Aorta (tissue), 5 donors: ENCODE results near the gene ACTG2. TPM values are rescaled to one million over a fixed set of nuclear protein-coding genes. Genes with fewer than 3 reads are reported as not detected.
A peak's percentile ranks its signal among the peaks of the same experiment; 100 is the strongest.

ENCODE experiments used
- ATAC-seq: fragments of 200-7000 bp; cut with Tn5 transposase; one replicate; pipeline ENCODE4 v1.9.1; 2022; ENCODE audit warnings: moderate library complexity; ENCODE audit not compliant: low FRiP score
- DNase-seq, 2 donors: peaks; one replicate each; pipeline ENCODE4 v3.0.0-alpha.2; 2020
- H3K27ac ChIP-seq, 2 donors: one replicate each; pipeline ENCODE4 v1.5.1; 2013; ENCODE audit warnings: low read length in 2 of 2, mild to moderate bottlenecking in 2 of 2, moderate library complexity in 2 of 2, control low read depth in 1 of 2, inconsistent platforms in 1 of 2, low read depth in 1 of 2
- H3K27me3 ChIP-seq, 2 donors: one replicate each; pipeline ENCODE4 v1.6.1; 2013; ENCODE audit warnings: control low read depth in 1 of 2, low read length in 1 of 2, mild to moderate bottlenecking in 1 of 2, moderate library complexity in 1 of 2; ENCODE audit not compliant: insufficient read depth in 2 of 2, control insufficient read depth in 1 of 2
- H3K36me3 ChIP-seq, 2 donors: one replicate each; pipeline ENCODE4 v1.6.1; 2013; ENCODE audit warnings: control low read depth in 1 of 2, low read length in 1 of 2, mild to moderate bottlenecking in 1 of 2; ENCODE audit not compliant: insufficient read depth in 2 of 2, control insufficient read depth in 1 of 2
- H3K4me1 ChIP-seq, 2 donors: one replicate each; pipeline ENCODE4 v1.6.1; 2013; ENCODE audit warnings: low read length in 2 of 2, control low read depth in 1 of 2, mild to moderate bottlenecking in 1 of 2, moderate library complexity in 1 of 2; ENCODE audit not compliant: insufficient read depth in 2 of 2, control insufficient read depth in 1 of 2
- H3K4me3 ChIP-seq, 2 donors: one replicate each; pipeline ENCODE4 v1.5.1; 2013; ENCODE audit warnings: low read length in 2 of 2, control low read depth in 1 of 2, mild to moderate bottlenecking in 1 of 2
- H3K9me3 ChIP-seq: one replicate; pipeline ENCODE4 v1.6.1; 2013; ENCODE audit warnings: mild to moderate bottlenecking, low read length; ENCODE audit not compliant: control insufficient read depth
- WGBS, 2 donors: extraction: QIAGEN DNeasy Blood & Tissue Kit; methylation state at CpG; one replicate each; pipeline ENCODE4 v1.1.7; 2013; 5-methylcytosine and 5-hydroxymethylcytosine counted together
- intact Hi-C, 2 donors: fragments of 100-400 bp; cut with DNase I; formaldehyde crosslinking; loops; one replicate each; pipeline versions ENCODE4 v1.14.2 to v1.15.0; 2022
- polyA plus RNA-seq, 2 donors: library from polyadenylated mRNA; stranded (reverse); fragments of 200-250 nt; gene quantifications; one replicate each; pipeline ENCODE4 v1.2.3, GENCODE V29; 2013
- total RNA-seq, 2 donors: library from RNA; stranded (reverse); fragmentation: NEBNext Ultra II Directional; extraction: Animal tissue kit (Norgen Biotek cat#: 25700); gene quantifications; one replicate each; pipeline ENCODE4 v1.2.1, GENCODE V29; 2021
- donor health status: healthy with polysubstance abuse.
- donor health status: Bipolar disorder and iron deficiency.
- donor health status: DM: no; HTN: no; CAD: no.
- donor health status: DM: no; HTN: no; CAD: no.
- donor health status: DM: yes; HTN: yes; CAD: no.

Gene ACTG2
- total and polyA plus RNA-seq, 4 donors = 119 to 1,843 (median 359) TPM

DNA sequence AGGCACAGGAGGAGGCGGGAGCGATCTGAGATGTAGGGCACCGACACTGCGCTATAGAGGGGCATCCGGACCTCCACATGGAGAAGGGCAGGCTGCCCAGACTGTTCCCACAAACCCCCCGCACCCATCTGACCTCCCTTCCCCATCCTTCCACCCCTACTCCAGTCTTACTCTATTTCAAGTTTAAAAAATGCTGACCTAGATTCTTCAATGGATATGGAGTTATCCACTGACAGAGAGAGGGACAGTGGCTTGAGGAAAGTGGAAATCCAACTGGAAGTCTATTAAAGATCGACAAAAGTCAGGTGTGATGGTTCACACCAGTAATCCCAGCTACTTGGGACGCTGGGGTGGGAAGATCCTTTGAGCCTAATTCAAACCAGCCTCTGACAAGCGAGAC lies 28.8 kb downstream of the ACTG2 start:
- Histone ChIP-seq H3K4me3 (no peak overlapping the region), H3K9me3 (no peaks in the 10 kb centered on the region), H3K36me3 (peaks cover 5 to 15% of the 10 kb centered on the region in 2 donors), H3K27me3 (no peaks in the 10 kb centered on the region), H3K27ac (no peak overlapping the region), H3K4me1 (no peaks in the 10 kb centered on the region)
- intact Hi-C loops = no loop called here
- ATAC-seq = no peak
- no peak for DNase-seq
- WGBS, 2 donors = 80 to 83% methylated on average over 9 of the region's 9 CpGs

DNA sequence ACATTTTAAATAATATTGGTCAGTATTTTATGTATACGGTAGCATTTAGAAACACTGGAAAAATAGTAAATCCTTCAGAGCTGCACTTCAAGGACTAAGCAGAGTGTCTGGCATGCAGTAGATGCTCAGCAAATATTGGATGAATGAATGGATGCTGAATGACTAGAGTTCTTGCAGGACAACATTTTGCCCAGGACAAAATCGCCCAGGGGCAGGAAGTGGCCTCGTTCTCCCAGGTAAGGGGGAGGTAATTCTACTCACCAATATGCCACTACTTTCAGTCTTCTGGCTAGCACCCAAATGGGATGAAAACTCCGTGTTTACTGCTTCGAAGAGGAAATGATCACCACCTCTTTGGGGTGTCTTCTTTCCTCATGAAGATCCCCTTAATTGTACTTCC lies 29.9 kb downstream of the ACTG2 start:
- 51 to 55% methylated on average over 5 of the region's 5 CpGs for WGBS, 2 donors
- Histone ChIP-seq H3K27ac (no peak overlapping the region), H3K4me3 (no peak overlapping the region), H3K4me1 (no peaks in the 10 kb centered on the region), H3K9me3 (no peaks in the 10 kb centered on the region), H3K27me3 (no peaks in the 10 kb centered on the region), H3K36me3 (peaks cover 5 to 7% of the 10 kb centered on the region in 2 donors)
- DNase-seq (no peak), ATAC-seq (no peak)
- intact Hi-C loops = no loop called here

DNA sequence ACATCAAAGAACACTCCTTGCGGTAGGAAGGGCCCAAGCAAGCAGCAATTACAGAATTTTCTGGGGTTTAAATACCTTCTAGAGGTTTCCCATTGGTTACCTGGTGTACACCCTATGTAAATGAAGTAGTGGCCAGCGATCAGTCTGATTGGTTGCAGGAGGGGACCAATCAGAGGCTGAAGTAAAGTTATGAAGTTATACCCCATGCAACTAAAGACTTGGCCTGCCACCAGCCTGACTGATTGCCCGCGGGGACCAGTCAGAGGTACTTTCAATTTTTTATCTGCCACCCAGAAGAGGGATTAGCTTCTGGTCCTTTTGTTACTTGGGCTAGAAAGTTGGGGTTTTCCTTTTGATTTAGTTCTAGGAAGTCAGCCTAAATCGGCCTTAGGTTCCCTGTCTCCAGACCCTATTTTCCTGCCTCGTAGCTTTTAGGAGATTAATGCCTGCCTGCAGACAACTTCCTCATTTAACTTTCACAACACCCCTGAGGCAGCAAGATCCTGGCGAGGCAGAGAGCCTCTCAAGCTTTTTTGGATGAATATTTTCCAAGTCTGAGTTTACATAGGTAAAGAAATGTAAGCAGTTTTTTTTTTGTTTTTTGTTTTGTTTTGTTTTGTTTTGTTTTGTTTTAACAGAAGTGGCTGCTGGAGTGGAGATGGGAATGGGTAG lies 32.4 kb downstream of the ACTG2 start:
- ATAC-seq (no peak), DNase-seq (no peak)
- no peaks in the 10 kb centered on the region for H3K27me3 ChIP-seq
- intact Hi-C loops = loop anchor here (5.0 kb wide), 2 partner anchors 62 to 77 kb away; no protein-coding TSS in a partner anchor
- no peak overlapping the region for H3K27ac ChIP-seq
- no peak overlapping the region for H3K4me3 ChIP-seq
- peaks cover 3 to 5% of the 10 kb centered on the region in 2 donors for H3K4me1 ChIP-seq
- 83 to 86% methylated on average over 7 of the region's 7 CpGs for WGBS, 2 donors
- H3K9me3 ChIP-seq = no peaks in the 10 kb centered on the region
- H3K36me3 ChIP-seq = no peaks in the 10 kb centered on the region

DNA sequence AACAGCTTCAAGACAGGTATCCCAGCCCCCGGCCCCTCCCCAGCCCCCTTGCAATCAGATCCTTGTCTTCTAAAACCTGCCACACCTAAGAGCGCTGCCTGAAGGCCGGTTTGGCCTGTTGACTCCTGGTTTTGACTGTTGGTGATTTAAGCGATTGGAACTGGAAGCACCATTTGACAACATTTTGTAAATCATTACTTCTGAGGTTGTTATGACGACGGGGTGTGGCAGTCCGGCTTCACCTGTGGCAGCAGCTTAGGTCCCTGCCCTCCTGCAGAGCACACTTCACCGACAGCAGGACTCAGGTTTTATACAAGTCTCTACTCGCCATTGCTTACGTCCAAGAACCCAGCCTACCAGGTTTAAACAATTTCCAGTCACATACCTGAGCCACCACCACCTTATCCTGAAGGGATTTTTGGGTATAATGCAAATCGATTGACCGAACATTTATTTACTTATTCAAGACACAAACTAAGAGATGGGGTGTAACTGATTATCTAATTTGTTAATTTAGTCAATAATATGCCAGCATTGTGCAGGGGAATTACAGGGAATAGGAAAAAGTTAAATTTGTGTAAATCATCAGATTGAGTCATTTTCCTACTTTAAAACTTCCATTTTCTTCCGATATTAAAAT lies 33.2 kb downstream of the ACTG2 start:
- ATAC-seq = no peak
- 75 to 80% methylated on average over 13 of the region's 13 CpGs for WGBS, 2 donors
- no peaks in the 10 kb centered on the region for H3K27me3 ChIP-seq
- no peaks in the 10 kb centered on the region for H3K36me3 ChIP-seq
- peaks cover 3 to 5% of the 10 kb centered on the region in 2 donors for H3K4me1 ChIP-seq
- H3K27ac ChIP-seq = peak overlapping the region in 1 of 2 donors; percentile 10
- no peak overlapping the region for H3K4me3 ChIP-seq
- H3K9me3 ChIP-seq = no peaks in the 10 kb centered on the region
- intact Hi-C loops = loop anchor here (5.0 kb wide), 2 partner anchors 61 to 76 kb away; no protein-coding TSS in a partner anchor
- DNase-seq = no peak

DNA sequence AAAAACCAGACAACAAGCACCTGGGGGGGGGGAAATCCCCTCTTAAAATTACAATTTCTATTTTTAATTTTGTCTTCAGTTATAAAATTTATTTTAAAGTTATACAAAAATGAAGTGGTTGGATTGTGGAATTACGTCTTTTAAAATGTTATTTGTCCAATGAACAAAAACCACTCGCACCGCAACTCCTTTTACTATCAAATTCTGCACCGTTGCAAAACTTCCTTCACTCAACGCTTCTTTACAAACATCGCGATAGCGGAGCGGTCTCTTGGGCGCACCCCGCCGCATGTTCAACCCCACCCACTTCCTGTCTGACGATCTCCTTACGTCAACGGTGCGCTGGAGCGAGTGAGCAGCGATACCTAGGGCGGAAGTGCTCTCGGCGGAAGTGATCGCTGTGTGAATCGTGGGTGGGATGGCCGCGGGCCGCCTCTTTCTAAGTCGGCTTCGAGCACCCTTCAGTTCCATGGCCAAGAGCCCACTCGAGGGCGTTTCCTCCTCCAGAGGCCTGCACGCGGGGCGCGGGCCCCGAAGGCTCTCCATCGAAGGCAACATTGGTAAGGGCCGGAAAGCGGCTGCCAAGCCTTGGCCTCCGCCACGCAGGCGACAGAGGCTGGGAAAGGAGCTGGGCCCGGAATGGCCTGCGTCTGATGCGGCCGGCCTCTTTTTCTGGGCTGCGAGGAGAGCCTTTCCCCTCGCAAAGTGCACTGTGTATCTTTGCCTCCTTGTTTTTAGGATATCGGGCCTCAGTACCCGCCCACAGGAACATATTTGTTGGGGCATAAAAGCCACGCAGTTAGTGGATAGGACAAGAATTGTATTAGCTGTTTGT lies 33.9 kb downstream of the ACTG2 start, which contains the start of gene DGUOK:
Gene DGUOK, plus strand, starts transcription at position 388 of the 835 bp plus-strand sequence. Its CDS starts 31 bp downstream, at position 419.
- peak within 1 kb of the TSS; percentile 32 to 79 for H3K4me3 ChIP-seq
- H3K27me3 ChIP-seq = no peaks in the 10 kb centered on the region
- H3K4me1 ChIP-seq = peaks cover 3 to 5% of the 10 kb centered on the region in 2 donors
- no peaks in the 10 kb centered on the region for H3K9me3 ChIP-seq
- intact Hi-C loops = loop anchor here (5.0 kb wide), 2 partner anchors 61 to 76 kb away; no protein-coding TSS in a partner anchor
- 0% methylated on average over 48 to 50 of the region's 50 CpGs for WGBS, 2 donors
- H3K27ac ChIP-seq = peak within 1 kb of the TSS; percentile 88 to 90
- DNase-seq (peak; percentile 98 to 99), ATAC-seq (peak; percentile 100)
- no peaks in the 10 kb centered on the region for H3K36me3 ChIP-seq

DNA sequence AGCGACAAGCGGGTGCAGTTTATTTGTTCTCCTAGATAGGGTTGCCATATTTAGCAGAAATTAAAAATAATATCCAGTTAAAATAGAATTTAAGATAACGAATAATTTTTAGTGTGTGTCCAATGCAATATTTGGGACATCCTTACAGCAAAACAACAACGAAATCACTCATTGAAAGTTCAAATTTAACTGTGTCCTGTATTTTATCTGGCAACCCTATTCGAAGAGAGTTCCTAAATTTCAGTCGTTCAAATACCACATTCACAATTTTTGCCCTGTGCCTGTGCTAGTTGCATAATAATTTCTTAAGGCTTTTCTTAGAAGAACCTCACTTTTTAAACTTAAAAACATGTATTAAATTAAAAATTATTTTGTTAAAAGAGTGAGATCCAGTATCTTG lies 34.5 kb downstream of the ACTG2 start:
- no peaks in the 10 kb centered on the region for H3K9me3 ChIP-seq
- no peaks in the 10 kb centered on the region for H3K27me3 ChIP-seq
- peaks cover 3 to 5% of the 10 kb centered on the region in 2 donors for H3K4me1 ChIP-seq
- no peaks in the 10 kb centered on the region for H3K36me3 ChIP-seq
- H3K27ac ChIP-seq = peak overlapping the region in 1 of 2 donors; percentile 90
- peak overlapping the region; percentile 32 to 79 for H3K4me3 ChIP-seq
- intact Hi-C loops = loop anchor here (5.0 kb wide), 2 partner anchors 60 to 75 kb away; no protein-coding TSS in a partner anchor
- DNase-seq (no peak), ATAC-seq (no peak)
- 3 to 5% methylated on average over 6 of the region's 6 CpGs for WGBS, 2 donors

DNA sequence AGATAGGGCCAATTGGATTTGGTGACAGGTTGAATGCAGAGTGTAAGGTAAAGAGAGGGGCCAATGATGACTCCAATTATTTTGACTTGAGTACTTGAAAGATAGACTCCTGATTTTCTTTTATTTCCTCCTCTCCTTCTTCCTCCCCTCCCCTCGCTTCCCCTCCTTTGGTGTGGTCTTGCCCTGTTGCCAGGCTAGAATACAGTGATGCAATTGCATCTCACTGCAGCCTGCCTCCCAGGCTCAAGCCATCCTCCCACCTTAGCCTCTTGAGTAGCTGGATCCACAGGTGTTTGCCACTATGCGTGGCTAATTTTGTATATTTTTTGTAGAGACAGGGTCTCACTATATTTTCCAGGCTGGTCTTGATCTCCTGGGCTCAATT lies 36.1 kb downstream of the ACTG2 start:
- intact Hi-C loops = loop anchor here (5.0 kb wide), 2 partner anchors 58 to 73 kb away; no protein-coding TSS in a partner anchor
- Histone ChIP-seq H3K9me3 (no peaks in the 10 kb centered on the region), H3K27me3 (no peaks in the 10 kb centered on the region), H3K4me3 (no peak overlapping the region), H3K4me1 (peaks cover 3 to 5% of the 10 kb centered on the region in 2 donors), H3K27ac (no peak overlapping the region), H3K36me3 (peaks cover 0 to 3% of the 10 kb centered on the region in 2 donors)
- DNase-seq = no peak
- ATAC-seq = no peak
- WGBS, 2 donors = 90% methylated on average over 2 of the region's 2 CpGs

DNA sequence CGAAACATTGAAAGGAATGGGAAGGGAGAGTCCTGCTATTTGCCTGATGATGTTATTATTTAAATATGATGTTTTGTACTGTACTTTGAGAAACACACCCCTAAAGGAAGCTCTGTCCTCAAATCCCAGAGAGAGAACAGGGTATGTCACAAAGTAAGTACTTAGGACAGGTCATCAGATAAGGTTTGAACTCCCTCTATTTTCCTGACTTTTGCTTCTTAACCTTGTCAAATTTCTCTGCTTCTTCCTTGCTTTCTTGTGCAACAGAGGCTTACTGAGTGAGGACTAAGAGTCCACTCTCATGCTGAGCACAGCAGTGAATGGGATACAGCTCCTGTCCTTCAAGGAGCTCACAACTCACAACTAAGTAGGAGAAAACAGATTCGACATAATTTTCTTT lies 37.6 kb downstream of the ACTG2 start:
- 55 to 62% methylated on average over 2 of the region's 2 CpGs for WGBS, 2 donors
- Histone ChIP-seq H3K4me3 (no peak overlapping the region), H3K9me3 (no peaks in the 10 kb centered on the region), H3K27ac (peak overlapping the region in 1 of 2 donors; percentile 36), H3K36me3 (peaks cover 0 to 3% of the 10 kb centered on the region in 2 donors), H3K4me1 (peaks cover 3 to 5% of the 10 kb centered on the region in 2 donors), H3K27me3 (no peaks in the 10 kb centered on the region)
- DNase-seq = no peak
- ATAC-seq = no peak
- intact Hi-C loops = no loop called here
